ENCODE results near the gene SEMA5A. TPM values are rescaled to one million over a fixed set of nuclear protein-coding genes. Genes with fewer than 3 reads are reported as not detected.

SEMA5A gene
- total and polyA plus RNA-seq, 7 donors, result 0.24 to 3.9 (median 0.66) TPM

DNA sequence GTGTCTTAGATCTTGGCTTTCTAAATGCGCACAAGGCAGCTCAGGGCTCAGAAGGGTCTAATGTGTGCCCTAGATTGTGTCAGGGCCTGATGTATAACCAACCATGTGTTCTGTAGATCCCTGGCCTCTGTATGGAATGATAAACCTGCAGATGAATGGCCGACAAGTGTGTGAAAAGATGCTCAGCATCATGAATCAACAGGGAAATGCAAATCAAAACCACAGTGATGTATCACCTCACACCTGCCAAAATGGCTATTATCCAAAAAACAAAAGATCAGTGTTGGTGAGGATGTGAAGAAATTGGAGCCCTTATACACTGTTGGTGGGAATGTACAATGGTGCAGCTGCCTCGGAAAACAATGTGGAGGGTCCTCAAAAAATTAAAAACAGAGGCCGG is 489.8 kb downstream of the SEMA5A start:
- no peaks in the 10 kb centered on the region for H3K27me3 ChIP-seq (ENCODE audit: insufficient read depth in 3 of 3, low read length in 2 of 3)
- no peaks in the 10 kb centered on the region for H3K36me3 ChIP-seq (ENCODE audit: insufficient read depth in 1 of 2, low read depth in 1 of 2)
- ATAC-seq (no peak), DNase-seq (no peak)
- no peak for TF ChIP-seq CTCF (IDR thresholded peaks at IDR 0.05)
- intact Hi-C loops (cut with DNase I), result no loop called here
- H3K27ac ChIP-seq, result no peak overlapping the region
- H3K4me3 ChIP-seq, result no peak overlapping the region
- WGBS, 3 donors, result 83 to 90% (median 86%) methylated on average over 4 of the region's 4 CpGs
- H3K4me1 ChIP-seq, result no peaks in the 10 kb centered on the region
- H3K9me3 ChIP-seq, result no peaks in the 10 kb centered on the region

DNA sequence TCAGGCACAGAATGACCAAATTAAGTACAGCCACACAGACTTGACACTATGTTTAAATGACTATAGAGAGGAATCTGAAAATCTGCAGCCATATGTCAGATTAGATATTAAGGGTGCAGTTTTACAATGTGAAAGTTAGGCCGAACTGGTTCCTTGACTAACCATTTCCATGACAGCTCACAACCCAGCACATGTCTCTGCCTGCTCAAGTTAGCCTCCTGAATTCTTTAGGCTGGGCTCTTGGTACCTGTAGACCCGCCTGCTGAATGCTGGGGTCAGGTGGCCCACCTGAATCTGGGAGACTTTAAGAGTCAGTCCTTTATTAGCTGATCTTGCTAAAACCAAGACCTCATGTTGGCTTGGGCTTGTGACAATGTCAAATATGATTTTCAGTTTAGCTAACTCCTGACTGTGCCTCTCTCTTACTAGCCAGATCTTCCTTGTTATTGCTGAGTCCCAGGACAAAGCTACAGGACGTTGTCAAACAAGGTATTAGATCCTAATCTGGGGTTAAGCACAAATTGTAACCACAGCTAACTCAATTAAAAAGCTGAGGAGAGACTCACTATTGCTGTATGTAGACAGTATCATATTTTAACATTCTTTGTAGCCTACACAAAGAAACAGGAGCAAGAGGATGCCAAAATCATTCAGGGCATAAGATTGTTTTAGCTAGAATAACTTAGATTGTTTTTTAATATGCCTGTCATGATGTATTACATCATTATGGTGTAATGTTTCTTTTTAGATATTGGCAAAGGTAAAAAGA is 490.9 kb downstream of the SEMA5A start:
- no peak overlapping the region for H3K27ac ChIP-seq
- TF ChIP-seq CTCF (IDR thresholded peaks at IDR 0.05), result no peak
- H3K36me3 ChIP-seq (ENCODE audit: insufficient read depth in 1 of 2, low read depth in 1 of 2), result no peaks in the 10 kb centered on the region
- H3K27me3 ChIP-seq (ENCODE audit: insufficient read depth in 3 of 3, low read length in 2 of 3), result no peaks in the 10 kb centered on the region
- no peaks in the 10 kb centered on the region for H3K4me1 ChIP-seq
- DNase-seq (no peak), ATAC-seq (no peak)
- H3K4me3 ChIP-seq, result no peak overlapping the region
- intact Hi-C loops (cut with DNase I), result no loop called here
- H3K9me3 ChIP-seq, result no peaks in the 10 kb centered on the region
- whole genome bisulfite sequencing, 3 donors, result 60 to 67% (median 64%) methylated on average over 3 of the region's 3 CpGs

GRCh38 chr5:9054322-9054721 is 491.6 kb downstream of the SEMA5A start:
- H3K4me1 ChIP-seq, result no peaks in the 10 kb centered on the region
- intact Hi-C loops (cut with DNase I), result no loop called here
- ATAC-seq (no peak), DNase-seq (no peak)
- H3K4me3 ChIP-seq, result no peak overlapping the region
- no peaks in the 10 kb centered on the region for H3K27me3 ChIP-seq (ENCODE audit: insufficient read depth in 3 of 3, low read length in 2 of 3)
- no peak overlapping the region for H3K27ac ChIP-seq
- TF ChIP-seq CTCF (IDR thresholded peaks at IDR 0.05), result no peak
- H3K9me3 ChIP-seq, result no peaks in the 10 kb centered on the region
- H3K36me3 ChIP-seq (ENCODE audit: insufficient read depth in 1 of 2, low read depth in 1 of 2), result no peaks in the 10 kb centered on the region
- WGBS, 3 donors, result 73 to 79% (median 73%) methylated on average over 6 of the region's 6 CpGs

DNA sequence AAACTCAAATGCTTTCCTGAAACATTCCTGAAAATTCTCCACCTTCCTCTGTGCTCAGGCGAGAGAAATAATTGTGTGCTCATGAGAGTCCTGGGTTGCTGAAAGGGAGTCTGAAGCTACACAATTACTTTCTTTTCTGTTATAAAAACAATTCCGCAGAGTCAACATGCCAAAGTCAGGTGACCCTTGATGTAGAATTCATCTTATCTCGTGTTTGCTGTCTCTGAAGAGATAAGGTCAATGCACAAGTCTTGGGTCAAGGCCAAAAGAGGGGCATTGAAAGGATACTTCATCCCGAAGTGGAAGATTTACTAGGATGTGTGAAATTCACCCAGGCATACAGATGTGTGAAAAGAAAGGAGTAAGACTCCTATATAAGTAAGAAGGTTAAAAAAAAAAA is 493.5 kb downstream of the SEMA5A start:
- WGBS, 3 donors, result 68 to 74% (median 70%) methylated on average over 4 of the region's 4 CpGs
- Histone ChIP-seq H3K9me3 (no peaks in the 10 kb centered on the region), H3K4me1 (no peaks in the 10 kb centered on the region), H3K36me3 (ENCODE audit: insufficient read depth in 1 of 2, low read depth in 1 of 2) (no peaks in the 10 kb centered on the region), H3K27me3 (ENCODE audit: insufficient read depth in 3 of 3, low read length in 2 of 3) (no peaks in the 10 kb centered on the region), H3K4me3 (no peak overlapping the region), H3K27ac (no peak overlapping the region)
- DNase-seq, result no peak
- intact Hi-C loops (cut with DNase I), result no loop called here
- no peak for ATAC-seq
- no peak for TF ChIP-seq CTCF (IDR thresholded peaks at IDR 0.05)

GRCh38 chr5:9051779-9052178 is 494.1 kb downstream of the SEMA5A start:
- no peaks in the 10 kb centered on the region for H3K4me1 ChIP-seq
- DNase-seq, result no peak
- no peak for TF ChIP-seq CTCF (IDR thresholded peaks at IDR 0.05)
- no peaks in the 10 kb centered on the region for H3K36me3 ChIP-seq (ENCODE audit: insufficient read depth in 1 of 2, low read depth in 1 of 2)
- intact Hi-C loops (cut with DNase I), result no loop called here
- ATAC-seq, result no peak
- H3K27ac ChIP-seq, result no peak overlapping the region
- no peaks in the 10 kb centered on the region for H3K27me3 ChIP-seq (ENCODE audit: insufficient read depth in 3 of 3, low read length in 2 of 3)
- H3K4me3 ChIP-seq, result no peak overlapping the region
- WGBS, 3 donors, result 95 to 97% (median 96%) methylated on average over 11 of the region's 11 CpGs
- H3K9me3 ChIP-seq, result no peaks in the 10 kb centered on the region
